IMR-90 (cell line): ENCODE measurements around the gene MRPL51. TPM values are rescaled to one million over a fixed set of nuclear protein-coding genes. Genes with fewer than 3 reads are reported as not detected.

Experiments used
- ATAC-seq: fragments of 200-7000 bp; cut with Tn5 transposase; 2 replicates; pipeline ENCODE4 v1.9.1; 2020; ENCODE audit warnings: low read depth, mild to moderate bottlenecking, moderate library complexity
- BruUV-seq: library from RNA; stranded (reverse); fragments of 400-500 nt; replicated peaks from 2 replicates; lab custom pipeline; 2021; lab: Mats Ljungman, UMichigan
- CTCF ChIA-PET: fragments of 300-600 bp; formaldehyde crosslinking; extraction: SDS; loops from one replicate; lab custom pipeline; 2021; ENCODE audit warnings: antibody characterized with exemption; lab: Yijun Ruan, JAX
- POLR2A ChIA-PET: fragments of 300-600 bp; sonication (Branson Sonifier 250); formaldehyde crosslinking; loops from one replicate; lab custom pipeline; 2022; ENCODE audit warnings: antibody characterized with exemption; ENCODE audit not compliant: unreplicated experiment; lab: Charles Lee
- DNase-seq: peaks from one replicate; pipeline ENCODE4 v3.0.0; 2013
- H2AFZ ChIP-seq: replicated peaks from 2 replicates; pipeline ENCODE3; 2013; ENCODE audit warnings: low read length, mild to moderate bottlenecking; ENCODE audit not compliant: poor library complexity
- H2AK5ac ChIP-seq: 2 replicates; pipeline ENCODE4 v1.6.1; 2013; ENCODE audit warnings: low read depth, low read length, inconsistent platforms
- H2AK9ac ChIP-seq: replicated peaks from 2 replicates; pipeline ENCODE3; 2013; ENCODE audit warnings: mild to moderate bottlenecking, low read depth, low read length, moderate library complexity; ENCODE audit not compliant: poor library complexity
- H2BK120ac ChIP-seq: 2 replicates; pipeline ENCODE4 v1.6.1; 2013; ENCODE audit warnings: low read depth, low read length, inconsistent platforms
- H2BK15ac ChIP-seq: 3 replicates; pipeline ENCODE4 v1.6.1; 2013; ENCODE audit warnings: low read depth, low read length, inconsistent platforms
- H2BK20ac ChIP-seq: 2 replicates; pipeline ENCODE4 v1.6.1; 2013; ENCODE audit warnings: low read depth, mild to moderate bottlenecking, inconsistent platforms, low read length, moderate library complexity
- H2BK5ac ChIP-seq: 2 replicates; pipeline ENCODE4 v1.6.1; 2013; ENCODE audit warnings: mild to moderate bottlenecking, low read depth, low read length, inconsistent platforms; ENCODE audit not compliant: poor library complexity, severe bottlenecking
- H3K14ac ChIP-seq: replicated peaks from 2 replicates; pipeline ENCODE4 v1.6.1; 2013; ENCODE audit warnings: low read depth, low read length, inconsistent platforms
- H3K18ac ChIP-seq: 2 replicates; pipeline ENCODE4 v1.6.1; 2013; ENCODE audit warnings: low read depth, low read length, control low read depth
- H3K23ac ChIP-seq: 2 replicates; pipeline ENCODE4 v1.6.1; 2013; ENCODE audit warnings: low read depth, low read length, inconsistent platforms
- H3K27ac ChIP-seq: 2 replicates; pipeline ENCODE4 v1.5.1; 2013; ENCODE audit warnings: mild to moderate bottlenecking, control low read depth, low read length; ENCODE audit not compliant: insufficient read depth
- H3K27me3 ChIP-seq: 2 replicates; pipeline ENCODE4 v1.6.1; 2013; ENCODE audit warnings: low read length; ENCODE audit not compliant: control insufficient read depth, insufficient read depth
- H3K36me3 ChIP-seq: 2 replicates; pipeline ENCODE4 v1.6.1; 2013; ENCODE audit warnings: low read length, mixed read lengths; ENCODE audit not compliant: control insufficient read depth, insufficient read depth
- H3K4ac ChIP-seq: 2 replicates; pipeline ENCODE4 v1.6.1; 2013; ENCODE audit warnings: low read depth, low read length, inconsistent platforms
- H3K4me1 ChIP-seq: 2 replicates; pipeline ENCODE4 v1.6.1; 2013; ENCODE audit warnings: low read length, mixed read lengths; ENCODE audit not compliant: control insufficient read depth, insufficient read depth
- H3K4me2 ChIP-seq: 2 replicates; pipeline ENCODE4 v1.6.1; 2013; ENCODE audit warnings: low read depth, mild to moderate bottlenecking, control low read depth, low read length, moderate library complexity
- H3K4me3 ChIP-seq: 2 replicates; pipeline ENCODE4 v1.5.1; 2013; ENCODE audit warnings: low read depth, mild to moderate bottlenecking, control low read depth, low read length, moderate library complexity; ENCODE audit not compliant: insufficient read depth
- H3K56ac ChIP-seq: 2 replicates; pipeline ENCODE4 v1.6.1; 2013; ENCODE audit warnings: low read length, inconsistent platforms; ENCODE audit not compliant: insufficient read depth; ENCODE audit errors: extremely low read depth
- H3K79me1 ChIP-seq, 2 experiments: 2 replicates each; pipeline ENCODE4 v1.6.1; 2013; ENCODE audit warnings: low read length in 2 of 2, inconsistent platforms in 1 of 2, low read depth in 1 of 2
- H3K9ac ChIP-seq: 2 replicates; pipeline ENCODE4 v1.6.1; 2013; ENCODE audit warnings: low read depth, low read length, control low read depth
- H3K9me1 ChIP-seq: 2 replicates; pipeline ENCODE4 v1.6.1; 2013; ENCODE audit warnings: low read length, inconsistent platforms; ENCODE audit not compliant: insufficient read depth
- H3K9me3 ChIP-seq: 2 replicates; pipeline ENCODE4 v1.6.1; 2013; ENCODE audit warnings: low read length; ENCODE audit not compliant: control insufficient read depth, insufficient read depth
- H4K20me1 ChIP-seq: 2 replicates; pipeline ENCODE4 v1.6.1; 2013; ENCODE audit warnings: low read length, inconsistent platforms; ENCODE audit not compliant: insufficient read depth
- H4K5ac ChIP-seq: 2 replicates; pipeline ENCODE4 v1.6.1; 2013; ENCODE audit warnings: mild to moderate bottlenecking, low read depth, low read length, control low read depth
- H4K8ac ChIP-seq, 2 experiments: 2 replicates each; pipeline ENCODE4 v1.6.1; 2013; ENCODE audit warnings: low read depth in 2 of 2, low read length in 2 of 2, control low read depth in 1 of 2, inconsistent platforms in 1 of 2
- H4K91ac ChIP-seq: 2 replicates; pipeline ENCODE4 v1.6.1; 2013; ENCODE audit warnings: low read depth, low read length, inconsistent platforms; ENCODE audit not compliant: insufficient read depth
- BHLHE40 ChIP-seq: fragments of 150-350 bp; IDR thresholded peaks from 2 replicates; pipeline ENCODE4 v1.6.1; 2016; ENCODE audit warnings: mild to moderate bottlenecking, low read depth, low read length
- CEBPB ChIP-seq: IDR thresholded peaks from 2 replicates; pipeline ENCODE4 v1.6.1; 2012; ENCODE audit warnings: low read depth, low read length, improper control_type of control experiment
- CHD1 ChIP-seq: IDR thresholded peaks from 2 replicates; pipeline ENCODE4 v1.6.1; 2012; ENCODE audit warnings: low read depth, low read length, improper control_type of control experiment
- FOS ChIP-seq: fragments of 150-350 bp; IDR thresholded peaks from 2 replicates; pipeline ENCODE4 v1.6.1; 2016; ENCODE audit warnings: low read depth, low read length
- MAFK ChIP-seq: IDR thresholded peaks from 2 replicates; pipeline ENCODE4 v1.6.1; 2012; ENCODE audit warnings: low read depth, low read length, improper control_type of control experiment
- MAZ ChIP-seq: IDR thresholded peaks from 2 replicates; pipeline ENCODE4 v1.6.1; 2012; ENCODE audit warnings: low read depth, mild to moderate bottlenecking, low read length, improper control_type of control experiment, moderate library complexity, borderline replicate concordance
- MXI1 ChIP-seq: IDR thresholded peaks from 2 replicates; pipeline ENCODE4 v1.6.1; 2012; ENCODE audit warnings: low read depth, mild to moderate bottlenecking, low read length, moderate library complexity, borderline replicate concordance
- NFE2L2 ChIP-seq: fragments of 150-350 bp; IDR thresholded peaks from 2 replicates; pipeline ENCODE4 v1.6.1; 2016; ENCODE audit warnings: low read depth, mild to moderate bottlenecking, low read length
- POLR2A ChIP-seq: IDR thresholded peaks from 2 replicates; pipeline ENCODE4 v1.6.1; 2012; ENCODE audit warnings: mild to moderate bottlenecking, low read depth, low read length
- RAD21 ChIP-seq: IDR thresholded peaks from 2 replicates; pipeline ENCODE4 v1.6.1; 2012; ENCODE audit warnings: low read length, improper control_type of control experiment
- RCOR1 ChIP-seq: IDR thresholded peaks from 2 replicates; pipeline ENCODE4 v1.6.1; 2012; ENCODE audit warnings: mild to moderate bottlenecking, low read length, improper control_type of control experiment; ENCODE audit not compliant: insufficient replicate concordance
- RFX5 ChIP-seq: IDR thresholded peaks from 2 replicates; pipeline ENCODE4 v1.8.0; 2012; ENCODE audit warnings: low read depth, mild to moderate bottlenecking, low read length, moderate library complexity
- SMC3 ChIP-seq: fragments of 150-350 bp; IDR thresholded peaks from 2 replicates; pipeline ENCODE4 v1.6.1; 2016; ENCODE audit warnings: low read depth, mild to moderate bottlenecking, antibody characterized with exemption, low read length, moderate library complexity
- WGBS, 2 experiments: methylation state at CpG; one replicate each; pipeline versions ENCODE4 v1.1.5 to v1.1.7; 2013; ENCODE audit warnings: missing lambda C conversion rate in 2 of 2; ENCODE audit not compliant: insufficient read length in 1 of 2; ENCODE audit errors: extremely low coverage in 2 of 2; 5-methylcytosine and 5-hydroxymethylcytosine counted together
- dilution Hi-C: fragments of 300-500 bp; cut with HindIII; formaldehyde crosslinking; loops from one replicate; pipeline ENCODE4 v1.14.3; 2018; ENCODE audit warnings: low sequenced_read_pairs; ENCODE audit not compliant: unreplicated experiment
- in situ Hi-C: fragments of 300-500 bp; cut with MboI; formaldehyde crosslinking; loops from 3 replicates; pipeline ENCODE4 v1.14.3; 2019; ENCODE audit warnings: low sequenced_read_pairs, inconsistent platforms, mixed read lengths
- intact Hi-C: fragments of 100-400 bp; cut with micrococcal nuclease; formaldehyde crosslinking; loops from 2 replicates; pipeline ENCODE4 v1.10.0; 2022
- polyA plus RNA-seq, 3 experiments: library from polyadenylated mRNA; depleted of rRNA; stranded (reverse); fragments of >200 nt; gene quantifications; 2 replicates each; pipeline ENCODE4 v1.2.3, GENCODE V29; 2012; ENCODE audit warnings: low replicate concordance in 1 of 3
- total RNA-seq: library from RNA; depleted of rRNA; stranded (reverse); fragments of >200 nt; gene quantifications from 2 replicates; pipeline ENCODE4 v1.2.3, GENCODE V29; 2012
- TF ChIP-seq, protein P1 (sequence below): fragments of 150-350 bp; IDR thresholded peaks from 2 replicates; pipeline ENCODE4 v1.6.1; 2017; ENCODE audit warnings: mild to moderate bottlenecking, antibody characterized with exemption, low read length, low read depth
- TF ChIP-seq, protein P2 (sequence below): fragments of 150-350 bp; IDR thresholded peaks from 2 replicates; pipeline ENCODE4 v1.6.1; 2016; ENCODE audit warnings: low read depth, mild to moderate bottlenecking, low read length, moderate library complexity, borderline replicate concordance
- TF ChIP-seq, protein P3 (sequence below): conservative IDR thresholded peaks from 2 replicates; pipeline ENCODE4 v1.5.1; 2012; ENCODE audit warnings: mild to moderate bottlenecking, low read depth, low read length, improper control_type of control experiment

MRPL51 gene
- total and polyA plus RNA-seq, 2 of the 4 experiments (the other 2 are of a cell fraction) = 80.1 to 160 TPM

DNA sequence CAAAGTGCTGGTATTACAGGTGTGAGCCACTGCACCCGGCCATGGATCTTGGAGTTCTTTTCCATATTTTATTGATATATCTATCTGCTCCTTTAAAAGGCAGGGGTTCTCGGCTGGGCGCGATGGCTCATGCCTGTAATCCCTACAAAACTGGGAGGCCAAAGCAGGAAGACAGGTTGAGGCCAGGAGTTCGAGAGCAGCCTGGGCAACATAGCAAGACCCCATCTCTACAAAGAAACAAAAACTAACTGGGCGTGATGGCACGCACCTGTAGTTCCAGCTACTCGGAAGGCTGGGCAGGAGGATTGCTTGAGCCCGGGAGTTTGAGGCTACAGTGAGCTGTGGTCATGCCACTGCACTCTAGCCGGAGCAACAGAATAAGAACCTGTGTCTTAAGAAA lies 29.1 kb upstream of the MRPL51 start:
- Histone ChIP-seq H4K5ac (no peak overlapping the region), H2BK15ac (no peak overlapping the region), H4K8ac (no peak overlapping the region), H3K14ac (no peak overlapping the region), H3K56ac (no peak overlapping the region), H2BK20ac (no peak overlapping the region), H3K4me2 (no peak overlapping the region), H3K9me1 (no peaks in the 10 kb centered on the region), H3K18ac (no peak overlapping the region), H3K9ac (no peak overlapping the region), H3K36me3 (peaks cover 62% of the 10 kb centered on the region), H2BK5ac (no peak overlapping the region), H3K4me1 (no peaks in the 10 kb centered on the region), H4K91ac (no peak overlapping the region), H3K4me3 (no peak overlapping the region), H3K27ac (no peak overlapping the region), H2AFZ (no peak overlapping the region), H2AK5ac (no peak overlapping the region), H4K20me1 (no peaks in the 10 kb centered on the region), H2AK9ac (no peak overlapping the region), H3K23ac (no peak overlapping the region), H3K4ac (no peak overlapping the region), H3K9me3 (no peaks in the 10 kb centered on the region), H2BK120ac (no peak overlapping the region), H3K79me1 (peaks cover 15 to 23% of the 10 kb centered on the region in 2 experiments), H3K27me3 (no peaks in the 10 kb centered on the region)
- no TSS peak for BruUV-seq
- intact Hi-C loops (no loop called here), in situ Hi-C loops (no loop called here), dilution Hi-C loops (no loop called here)
- TF ChIP-seq MAFK = no peak
- TF ChIP-seq, protein P1, sequence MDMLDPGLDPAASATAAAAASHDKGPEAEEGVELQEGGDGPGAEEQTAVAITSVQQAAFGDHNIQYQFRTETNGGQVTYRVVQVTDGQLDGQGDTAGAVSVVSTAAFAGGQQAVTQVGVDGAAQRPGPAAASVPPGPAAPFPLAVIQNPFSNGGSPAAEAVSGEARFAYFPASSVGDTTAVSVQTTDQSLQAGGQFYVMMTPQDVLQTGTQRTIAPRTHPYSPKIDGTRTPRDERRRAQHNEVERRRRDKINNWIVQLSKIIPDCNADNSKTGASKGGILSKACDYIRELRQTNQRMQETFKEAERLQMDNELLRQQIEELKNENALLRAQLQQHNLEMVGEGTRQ = no peak
- TF ChIP-seq NFE2L2 = no peak
- TF ChIP-seq, protein P2, sequence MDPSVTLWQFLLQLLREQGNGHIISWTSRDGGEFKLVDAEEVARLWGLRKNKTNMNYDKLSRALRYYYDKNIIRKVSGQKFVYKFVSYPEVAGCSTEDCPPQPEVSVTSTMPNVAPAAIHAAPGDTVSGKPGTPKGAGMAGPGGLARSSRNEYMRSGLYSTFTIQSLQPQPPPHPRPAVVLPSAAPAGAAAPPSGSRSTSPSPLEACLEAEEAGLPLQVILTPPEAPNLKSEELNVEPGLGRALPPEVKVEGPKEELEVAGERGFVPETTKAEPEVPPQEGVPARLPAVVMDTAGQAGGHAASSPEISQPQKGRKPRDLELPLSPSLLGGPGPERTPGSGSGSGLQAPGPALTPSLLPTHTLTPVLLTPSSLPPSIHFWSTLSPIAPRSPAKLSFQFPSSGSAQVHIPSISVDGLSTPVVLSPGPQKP = no peak
- no peak for TF ChIP-seq RAD21
- no peak for TF ChIP-seq SMC3
- no peak for TF ChIP-seq CEBPB
- TF ChIP-seq FOS = no peak
- TF ChIP-seq BHLHE40 = no peak
- TF ChIP-seq MAZ = no peak
- no peak for TF ChIP-seq CHD1
- TF ChIP-seq RFX5 = no peak
- TF ChIP-seq POLR2A = no peak
- no peak for TF ChIP-seq MXI1
- TF ChIP-seq RCOR1 = no peak
- TF ChIP-seq, protein P3, sequence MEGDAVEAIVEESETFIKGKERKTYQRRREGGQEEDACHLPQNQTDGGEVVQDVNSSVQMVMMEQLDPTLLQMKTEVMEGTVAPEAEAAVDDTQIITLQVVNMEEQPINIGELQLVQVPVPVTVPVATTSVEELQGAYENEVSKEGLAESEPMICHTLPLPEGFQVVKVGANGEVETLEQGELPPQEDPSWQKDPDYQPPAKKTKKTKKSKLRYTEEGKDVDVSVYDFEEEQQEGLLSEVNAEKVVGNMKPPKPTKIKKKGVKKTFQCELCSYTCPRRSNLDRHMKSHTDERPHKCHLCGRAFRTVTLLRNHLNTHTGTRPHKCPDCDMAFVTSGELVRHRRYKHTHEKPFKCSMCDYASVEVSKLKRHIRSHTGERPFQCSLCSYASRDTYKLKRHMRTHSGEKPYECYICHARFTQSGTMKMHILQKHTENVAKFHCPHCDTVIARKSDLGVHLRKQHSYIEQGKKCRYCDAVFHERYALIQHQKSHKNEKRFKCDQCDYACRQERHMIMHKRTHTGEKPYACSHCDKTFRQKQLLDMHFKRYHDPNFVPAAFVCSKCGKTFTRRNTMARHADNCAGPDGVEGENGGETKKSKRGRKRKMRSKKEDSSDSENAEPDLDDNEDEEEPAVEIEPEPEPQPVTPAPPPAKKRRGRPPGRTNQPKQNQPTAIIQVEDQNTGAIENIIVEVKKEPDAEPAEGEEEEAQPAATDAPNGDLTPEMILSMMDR = no peak
- ATAC-seq (no peak), DNase-seq (no peak)
- POLR2A ChIA-PET = no interaction called here
- 100% methylated on average over 3 of the region's 10 CpGs; no CpG with 5 or more reads in 1 of the 2 experiments for WGBS, 2 experiments
- CTCF ChIA-PET = no interaction called here
